HEK293 (cell line): ENCODE results near the gene PHKA1.

Experiments
- TF ChIP-seq, protein P1 (sequence below): fragments of 450-650 bp; formaldehyde crosslinking; IDR thresholded peaks from 2 replicates; pipeline ENCODE4 v1.5.1; 2016; ENCODE audit warnings: missing biosample characterization, missing genetic modification characterization
- TF ChIP-seq, protein P2 (sequence below): fragments of 450-650 bp; formaldehyde crosslinking; IDR thresholded peaks from 2 replicates; pipeline ENCODE4 v1.5.1; 2016; ENCODE audit warnings: missing biosample characterization, missing genetic modification characterization

DNA sequence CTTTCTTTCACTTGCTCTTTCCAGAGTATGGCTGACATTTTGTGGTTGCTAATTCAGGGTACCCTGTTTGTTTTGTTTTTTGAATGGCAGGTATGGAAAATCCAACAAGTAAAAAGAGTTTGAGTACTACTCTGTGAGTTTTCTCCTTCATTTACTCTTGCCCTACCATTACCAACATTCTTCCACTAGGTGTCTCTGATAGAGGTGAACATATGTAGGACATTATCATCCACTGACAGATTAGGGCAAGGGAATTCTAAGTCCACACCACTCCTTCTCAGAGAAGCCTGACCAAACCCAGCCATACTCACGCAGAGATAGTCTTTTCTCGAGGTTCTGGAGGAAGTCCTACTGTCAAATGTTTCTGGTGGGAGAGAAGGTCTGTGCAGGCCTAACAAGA lies 104.8 kb downstream of the PHKA1 start:
- TF ChIP-seq, protein P1, sequence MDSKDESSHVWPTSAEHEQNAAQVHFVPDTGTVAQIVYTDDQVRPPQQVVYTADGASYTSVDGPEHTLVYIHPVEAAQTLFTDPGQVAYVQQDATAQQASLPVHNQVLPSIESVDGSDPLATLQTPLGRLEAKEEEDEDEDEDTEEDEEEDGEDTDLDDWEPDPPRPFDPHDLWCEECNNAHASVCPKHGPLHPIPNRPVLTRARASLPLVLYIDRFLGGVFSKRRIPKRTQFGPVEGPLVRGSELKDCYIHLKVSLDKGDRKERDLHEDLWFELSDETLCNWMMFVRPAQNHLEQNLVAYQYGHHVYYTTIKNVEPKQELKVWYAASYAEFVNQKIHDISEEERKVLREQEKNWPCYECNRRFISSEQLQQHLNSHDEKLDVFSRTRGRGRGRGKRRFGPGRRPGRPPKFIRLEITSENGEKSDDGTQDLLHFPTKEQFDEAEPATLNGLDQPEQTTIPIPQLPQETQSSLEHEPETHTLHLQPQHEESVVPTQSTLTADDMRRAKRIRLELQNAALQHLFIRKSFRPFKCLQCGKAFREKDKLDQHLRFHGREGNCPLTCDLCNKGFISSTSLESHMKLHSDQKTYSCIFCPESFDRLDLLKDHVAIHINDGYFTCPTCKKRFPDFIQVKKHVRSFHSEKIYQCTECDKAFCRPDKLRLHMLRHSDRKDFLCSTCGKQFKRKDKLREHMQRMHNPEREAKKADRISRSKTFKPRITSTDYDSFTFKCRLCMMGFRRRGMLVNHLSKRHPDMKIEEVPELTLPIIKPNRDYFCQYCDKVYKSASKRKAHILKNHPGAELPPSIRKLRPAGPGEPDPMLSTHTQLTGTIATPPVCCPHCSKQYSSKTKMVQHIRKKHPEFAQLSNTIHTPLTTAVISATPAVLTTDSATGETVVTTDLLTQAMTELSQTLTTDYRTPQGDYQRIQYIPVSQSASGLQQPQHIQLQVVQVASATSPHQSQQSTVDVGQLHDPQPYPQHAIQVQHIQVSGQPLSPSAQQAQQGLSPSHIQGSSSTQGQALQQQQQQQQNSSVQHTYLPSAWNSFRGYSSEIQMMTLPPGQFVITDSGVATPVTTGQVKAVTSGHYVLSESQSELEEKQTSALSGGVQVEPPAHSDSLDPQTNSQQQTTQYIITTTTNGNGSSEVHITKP (tag by site-specific recombination) = no peak
- TF ChIP-seq, protein P2, sequence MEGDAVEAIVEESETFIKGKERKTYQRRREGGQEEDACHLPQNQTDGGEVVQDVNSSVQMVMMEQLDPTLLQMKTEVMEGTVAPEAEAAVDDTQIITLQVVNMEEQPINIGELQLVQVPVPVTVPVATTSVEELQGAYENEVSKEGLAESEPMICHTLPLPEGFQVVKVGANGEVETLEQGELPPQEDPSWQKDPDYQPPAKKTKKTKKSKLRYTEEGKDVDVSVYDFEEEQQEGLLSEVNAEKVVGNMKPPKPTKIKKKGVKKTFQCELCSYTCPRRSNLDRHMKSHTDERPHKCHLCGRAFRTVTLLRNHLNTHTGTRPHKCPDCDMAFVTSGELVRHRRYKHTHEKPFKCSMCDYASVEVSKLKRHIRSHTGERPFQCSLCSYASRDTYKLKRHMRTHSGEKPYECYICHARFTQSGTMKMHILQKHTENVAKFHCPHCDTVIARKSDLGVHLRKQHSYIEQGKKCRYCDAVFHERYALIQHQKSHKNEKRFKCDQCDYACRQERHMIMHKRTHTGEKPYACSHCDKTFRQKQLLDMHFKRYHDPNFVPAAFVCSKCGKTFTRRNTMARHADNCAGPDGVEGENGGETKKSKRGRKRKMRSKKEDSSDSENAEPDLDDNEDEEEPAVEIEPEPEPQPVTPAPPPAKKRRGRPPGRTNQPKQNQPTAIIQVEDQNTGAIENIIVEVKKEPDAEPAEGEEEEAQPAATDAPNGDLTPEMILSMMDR = 0 out of 2 replicates have a peak, but pooled peaks have one; percentile 36
